ENCODE measurements around the gene R3HDM2. TPM values are rescaled to one million over a fixed set of nuclear protein-coding genes. Genes with fewer than 3 reads are reported as not detected.

R3HDM2 gene
- total and polyA plus RNA-seq, 7 experiments from 2014 or later, result 13.7 to 145 (median 111) TPM

DNA sequence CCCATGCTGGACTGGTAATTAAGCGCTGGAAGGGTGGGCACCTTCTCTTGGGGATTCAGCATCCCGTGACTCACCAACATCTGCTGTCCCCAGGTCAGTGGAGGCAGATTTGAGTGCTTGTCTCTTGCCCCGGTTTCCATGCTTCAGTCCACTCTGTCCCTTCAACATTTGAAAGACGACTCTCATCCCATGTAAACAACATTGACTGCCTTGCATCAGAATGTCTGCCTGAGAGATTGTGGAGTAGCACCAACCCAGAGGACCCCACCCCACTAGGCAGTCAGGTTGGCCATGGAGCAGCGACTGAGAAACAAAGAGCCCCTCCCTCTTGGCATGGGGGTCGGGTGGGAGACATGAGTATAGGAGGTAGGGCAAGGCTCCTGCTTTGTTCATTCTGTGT lies 174.9 kb downstream of the R3HDM2 start:
- H3K4me3 Mint-ChIP-seq, result no peak overlapping the region
- H3K27ac ChIP-seq (ENCODE audit: low read depth, low read length), result no peak overlapping the region
- peaks cover 5 to 47% (median 29%) of the 10 kb centered on the region in 5 donors for H3K36me3 Mint-ChIP-seq
- H3K9me3 ChIP-seq (ENCODE audit: control insufficient read depth in 2 of 3, low read length in 3 of 3), result no peaks in the 10 kb centered on the region
- no peak for ATAC-seq
- H3K27me3 ChIP-seq (ENCODE audit: control insufficient read depth in 2 of 2, insufficient read depth in 2 of 2, low read length in 2 of 2), result no peaks in the 10 kb centered on the region
- no peaks in the 10 kb centered on the region for H3K27me3 Mint-ChIP-seq
- intact Hi-C loops (cut with micrococcal nuclease), result no loop called here
- DNase-seq, result no peak
- H3K4me1 ChIP-seq (ENCODE audit: control insufficient read depth in 2 of 2, insufficient read depth in 2 of 2, low read length in 2 of 2), result no peaks in the 10 kb centered on the region
- ChIA-PET CTCF (no interaction called here), POLR2A (no interaction called here)
- no peaks in the 10 kb centered on the region for H3K4me1 Mint-ChIP-seq
- no peaks in the 10 kb centered on the region for H3K9me3 Mint-ChIP-seq
- H3K27ac Mint-ChIP-seq, result no peak overlapping the region
- H3K4me3 ChIP-seq (ENCODE audit: low read length), result no peak overlapping the region
- H3K36me3 ChIP-seq (ENCODE audit: control insufficient read depth in 2 of 3, insufficient read depth in 3 of 3, low read length in 3 of 3), result peaks cover 10 to 62% (median 38%) of the 10 kb centered on the region in 3 experiments

DNA sequence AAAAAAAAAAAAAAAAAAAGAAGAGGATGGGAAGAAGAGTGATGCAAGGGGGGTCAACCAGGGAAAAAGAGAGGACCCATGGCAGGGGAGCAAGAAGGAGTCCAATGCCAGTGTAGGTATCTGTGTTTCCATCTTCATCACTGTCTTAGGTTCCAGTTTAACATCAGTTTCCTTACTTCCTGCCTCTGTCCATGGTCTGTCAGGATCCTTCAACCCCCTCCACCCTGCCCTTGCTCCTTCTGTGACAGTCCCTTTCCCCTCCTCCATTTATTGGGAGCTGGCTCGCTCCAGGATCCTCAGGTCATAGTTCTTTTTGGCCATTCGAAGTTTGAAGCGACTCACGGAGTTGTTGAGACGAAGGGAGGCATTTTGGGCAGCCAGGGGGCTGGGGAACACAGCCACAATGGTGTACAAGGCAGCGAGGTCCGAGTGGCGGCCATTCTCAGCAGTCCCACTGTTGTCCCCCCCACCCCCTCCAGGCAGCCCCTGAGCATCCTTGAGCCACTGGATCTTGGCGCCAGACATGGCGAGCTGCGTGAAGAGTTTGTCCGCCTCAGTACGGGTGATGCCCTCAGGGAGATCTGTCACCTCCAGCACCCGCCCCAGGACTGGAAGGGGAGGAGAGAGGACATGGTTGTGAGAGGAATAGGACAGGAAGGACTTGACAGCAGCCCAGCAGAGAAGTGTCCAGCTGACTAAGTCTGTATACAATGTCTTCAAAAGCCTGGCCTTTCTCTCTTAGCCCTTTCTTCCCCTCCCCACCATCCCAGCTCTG lies 176.2 kb downstream of the R3HDM2 start:
- intact Hi-C loops (cut with micrococcal nuclease), result no loop called here
- Mint-ChIP-seq H3K4me1 (no peaks in the 10 kb centered on the region), H3K36me3 (peaks cover 0 to 39% (median 22%) of the 10 kb centered on the region in 5 donors), H3K4me3 (no peak overlapping the region), H3K9me3 (no peaks in the 10 kb centered on the region), H3K27ac (peak overlapping the region in 1 of 9 donors; percentile 16), H3K27me3 (no peaks in the 10 kb centered on the region)
- Histone ChIP-seq H3K4me1 (ENCODE audit: control insufficient read depth in 2 of 2, insufficient read depth in 2 of 2, low read length in 2 of 2) (no peaks in the 10 kb centered on the region), H3K36me3 (ENCODE audit: control insufficient read depth in 2 of 3, insufficient read depth in 3 of 3, low read length in 3 of 3) (peaks cover 10 to 50% (median 33%) of the 10 kb centered on the region in 3 experiments), H3K27ac (ENCODE audit: low read depth, low read length) (no peak overlapping the region), H3K4me3 (ENCODE audit: low read length) (no peak overlapping the region), H3K9me3 (ENCODE audit: control insufficient read depth in 2 of 3, low read length in 3 of 3) (no peaks in the 10 kb centered on the region), H3K27me3 (ENCODE audit: control insufficient read depth in 2 of 2, insufficient read depth in 2 of 2, low read length in 2 of 2) (no peaks in the 10 kb centered on the region)
- ChIA-PET POLR2A (no interaction called here), CTCF (interaction anchor here (0.7 to 1.2 kb wide), 2 partner anchors 32 to 466 kb away, joined by 3 to 4 read pairs; no protein-coding TSS in a partner anchor)
- ATAC-seq, result no peak
- no peak for DNase-seq

DNA sequence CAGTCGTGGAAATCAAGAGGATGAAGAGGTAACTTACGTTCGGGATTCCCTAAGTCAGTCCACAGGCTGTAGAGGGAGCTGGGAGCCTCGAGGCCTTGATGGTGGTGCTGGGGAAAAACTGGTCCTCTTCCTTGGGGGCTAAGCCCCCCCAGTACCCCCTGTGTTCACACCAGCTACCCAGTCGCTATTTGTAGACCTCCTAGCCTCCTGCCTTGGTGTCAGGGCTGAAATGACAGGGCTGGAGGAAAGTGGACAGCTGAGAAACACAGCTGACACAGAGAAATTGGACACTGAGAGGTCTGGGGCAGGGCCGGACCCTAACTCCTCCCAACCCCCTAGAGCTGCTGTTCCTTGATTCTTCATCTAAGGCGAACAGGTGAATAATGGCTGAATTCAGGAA lies 179.9 kb downstream of the R3HDM2 start, which contains the start of gene STAC3:
STAC3 (minus strand) TSS at position 232 of the 400 bp plus-strand sequence. CDS start 1,551 bp downstream, outside the sequence.
- ChIA-PET CTCF (interaction anchor here (0.6 to 1.1 kb wide), 4 partner anchors 8 to 143 kb away, joined by 3 to 4 read pairs (median 3); no protein-coding TSS in a partner anchor), POLR2A (interaction anchor here (0.6 kb wide), 1 partner anchor 8 kb away, joined by 3 read pairs; no protein-coding TSS in a partner anchor)
- peaks cover 0 to 2% (median 0%) of the 10 kb centered on the region in 11 donors for H3K9me3 Mint-ChIP-seq
- intact Hi-C loops (cut with micrococcal nuclease), result no loop called here
- H3K36me3 Mint-ChIP-seq, result peaks cover 0 to 19% (median 12%) of the 10 kb centered on the region in 5 donors
- peaks cover 0 to 15% (median 5%) of the 10 kb centered on the region in 3 experiments for H3K36me3 ChIP-seq (ENCODE audit: control insufficient read depth in 2 of 3, insufficient read depth in 3 of 3, low read length in 3 of 3)
- peaks cover 0 to 4% (median 0%) of the 10 kb centered on the region in 5 donors for H3K27me3 Mint-ChIP-seq
- ATAC-seq (no peak), DNase-seq (no peak)
- no peak within 1 kb of the TSS for H3K4me3 Mint-ChIP-seq
- no peak within 1 kb of the TSS for H3K4me3 ChIP-seq (ENCODE audit: low read length)
- peak within 1 kb of the TSS in 1 of 9 donors; percentile 41 for H3K27ac Mint-ChIP-seq
- H3K4me1 ChIP-seq (ENCODE audit: control insufficient read depth in 2 of 2, insufficient read depth in 2 of 2, low read length in 2 of 2), result no peaks in the 10 kb centered on the region
- peaks cover 0 to 9% (median 6%) of the 10 kb centered on the region in 7 donors for H3K4me1 Mint-ChIP-seq
- no peak within 1 kb of the TSS for H3K27ac ChIP-seq (ENCODE audit: low read depth, low read length)
- no peaks in the 10 kb centered on the region for H3K9me3 ChIP-seq (ENCODE audit: control insufficient read depth in 2 of 3, low read length in 3 of 3)
- H3K27me3 ChIP-seq (ENCODE audit: control insufficient read depth in 2 of 2, insufficient read depth in 2 of 2, low read length in 2 of 2), result no peaks in the 10 kb centered on the region

DNA sequence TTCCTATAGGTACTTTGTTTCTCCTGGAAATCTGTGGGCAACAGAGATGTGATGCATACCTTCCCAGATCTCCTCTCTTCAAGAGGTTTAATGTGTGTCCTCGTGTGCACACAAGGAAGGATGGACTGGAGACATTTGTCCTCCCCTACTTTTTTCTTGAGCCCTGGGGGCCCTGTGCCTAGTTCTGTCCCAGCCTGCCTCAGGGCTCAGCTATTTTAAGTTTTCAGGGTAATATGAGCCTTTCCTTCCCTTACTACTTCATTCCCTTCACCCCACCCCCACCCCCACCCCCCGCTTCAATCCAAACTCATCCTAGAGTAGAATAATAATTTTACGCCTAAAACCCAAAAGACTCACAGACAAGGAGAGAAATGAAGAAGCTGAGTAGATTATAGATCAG lies 180.3 kb downstream of the R3HDM2 start:
- DNase-seq (no peak), ATAC-seq (no peak)
- no peaks in the 10 kb centered on the region for H3K9me3 ChIP-seq (ENCODE audit: control insufficient read depth in 2 of 3, low read length in 3 of 3)
- peaks cover 0 to 16% (median 8%) of the 10 kb centered on the region in 5 donors for H3K36me3 Mint-ChIP-seq
- no peak overlapping the region for H3K4me3 Mint-ChIP-seq
- H3K27ac Mint-ChIP-seq, result no peak overlapping the region
- H3K27ac ChIP-seq (ENCODE audit: low read depth, low read length), result no peak overlapping the region
- POLR2A ChIA-PET, result no interaction called here
- no peak overlapping the region for H3K4me3 ChIP-seq (ENCODE audit: low read length)
- H3K4me1 Mint-ChIP-seq, result peaks cover 0 to 9% (median 6%) of the 10 kb centered on the region in 7 donors
- H3K9me3 Mint-ChIP-seq, result peaks cover 0 to 2% (median 0%) of the 10 kb centered on the region in 11 donors
- H3K27me3 ChIP-seq (ENCODE audit: control insufficient read depth in 2 of 2, insufficient read depth in 2 of 2, low read length in 2 of 2), result no peaks in the 10 kb centered on the region
- intact Hi-C loops (cut with micrococcal nuclease), result no loop called here
- peaks cover 0 to 11% (median 3%) of the 10 kb centered on the region in 3 experiments for H3K36me3 ChIP-seq (ENCODE audit: control insufficient read depth in 2 of 3, insufficient read depth in 3 of 3, low read length in 3 of 3)
- H3K27me3 Mint-ChIP-seq, result peaks cover 0 to 4% (median 0%) of the 10 kb centered on the region in 5 donors
- no peaks in the 10 kb centered on the region for H3K4me1 ChIP-seq (ENCODE audit: control insufficient read depth in 2 of 2, insufficient read depth in 2 of 2, low read length in 2 of 2)
- CTCF ChIA-PET, result interaction anchor here (0.6 to 1.3 kb wide), 5 partner anchors 8 to 142 kb away, joined by 3 to 4 read pairs (median 3); partner anchors contain the start of gene SHMT2

DNA sequence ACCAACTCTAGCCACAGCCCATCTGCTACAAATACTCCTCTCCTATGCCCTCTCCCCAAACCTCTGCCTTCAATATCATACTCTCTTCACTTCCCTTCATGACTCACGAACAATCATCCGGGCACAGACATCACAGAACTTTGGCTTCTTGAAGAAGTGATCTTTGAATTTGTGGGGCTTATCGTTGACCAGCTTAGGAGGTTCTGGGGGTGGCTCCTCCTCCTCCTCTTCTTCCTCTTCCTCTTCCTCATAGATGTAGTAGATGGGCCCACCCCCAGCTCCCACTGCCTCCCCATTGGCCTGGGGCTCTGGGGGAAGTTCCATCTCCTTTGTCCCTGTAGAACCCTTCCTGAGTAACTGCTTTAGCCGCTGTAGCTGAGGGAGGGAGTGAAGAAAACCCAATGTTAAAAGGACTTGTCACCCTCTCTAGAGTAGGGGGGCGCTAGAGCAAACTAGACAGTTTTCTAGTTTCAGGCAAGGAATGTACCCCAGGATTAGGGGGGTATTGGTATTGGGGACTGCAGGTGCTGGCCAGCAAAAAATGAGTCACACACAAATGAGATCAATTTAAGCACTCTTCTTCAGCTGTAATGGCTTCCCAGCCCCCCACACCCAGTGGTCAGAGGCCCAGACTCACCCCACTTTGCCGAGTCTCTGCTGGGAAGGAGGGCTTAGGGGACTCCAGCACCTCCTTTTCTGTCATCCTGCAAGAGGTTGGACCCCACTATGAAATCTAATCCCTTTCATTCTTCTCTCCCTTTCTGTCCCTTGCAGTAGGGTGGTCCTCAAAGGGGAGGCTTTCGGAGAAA lies 181.7 kb downstream of the R3HDM2 start:
- no peaks in the 10 kb centered on the region for H3K36me3 ChIP-seq (ENCODE audit: control insufficient read depth in 2 of 3, insufficient read depth in 3 of 3, low read length in 3 of 3)
- H3K4me3 ChIP-seq (ENCODE audit: low read length), result no peak overlapping the region
- peaks cover 0 to 13% (median 5%) of the 10 kb centered on the region in 5 donors for H3K27me3 Mint-ChIP-seq
- ATAC-seq (peak; percentile 72), DNase-seq (no peak)
- H3K9me3 Mint-ChIP-seq, result peaks cover 0 to 2% (median 0%) of the 10 kb centered on the region in 11 donors
- H3K4me1 Mint-ChIP-seq, result peaks cover 2 to 11% (median 7%) of the 10 kb centered on the region in 7 donors
- ChIA-PET CTCF (interaction anchor here (1.3 to 1.5 kb wide), 2 partner anchors 20 to 35 kb away, joined by 3 to 4 read pairs; partner anchors contain the start of gene SHMT2), POLR2A (interaction anchor here (0.6 kb wide), 1 partner anchor 369 kb away, joined by 3 read pairs; no protein-coding TSS in a partner anchor)
- no peak overlapping the region for H3K27ac ChIP-seq (ENCODE audit: low read depth, low read length)
- no peaks in the 10 kb centered on the region for H3K9me3 ChIP-seq (ENCODE audit: control insufficient read depth in 2 of 3, low read length in 3 of 3)
- intact Hi-C loops (cut with micrococcal nuclease), result loop anchor here in 1 of 2 donors (10.0 kb wide), 1 partner anchor 376 kb away; no protein-coding TSS in a partner anchor
- peak overlapping the region in 1 of 10 donors; percentile 60 for H3K4me3 Mint-ChIP-seq
- H3K27me3 ChIP-seq (ENCODE audit: control insufficient read depth in 2 of 2, insufficient read depth in 2 of 2, low read length in 2 of 2), result no peaks in the 10 kb centered on the region
- peak overlapping the region in 1 of 9 donors; percentile 27 for H3K27ac Mint-ChIP-seq
- H3K36me3 Mint-ChIP-seq, result peaks cover 0 to 13% (median 4%) of the 10 kb centered on the region in 5 donors
- no peaks in the 10 kb centered on the region for H3K4me1 ChIP-seq (ENCODE audit: control insufficient read depth in 2 of 2, insufficient read depth in 2 of 2, low read length in 2 of 2)

DNA sequence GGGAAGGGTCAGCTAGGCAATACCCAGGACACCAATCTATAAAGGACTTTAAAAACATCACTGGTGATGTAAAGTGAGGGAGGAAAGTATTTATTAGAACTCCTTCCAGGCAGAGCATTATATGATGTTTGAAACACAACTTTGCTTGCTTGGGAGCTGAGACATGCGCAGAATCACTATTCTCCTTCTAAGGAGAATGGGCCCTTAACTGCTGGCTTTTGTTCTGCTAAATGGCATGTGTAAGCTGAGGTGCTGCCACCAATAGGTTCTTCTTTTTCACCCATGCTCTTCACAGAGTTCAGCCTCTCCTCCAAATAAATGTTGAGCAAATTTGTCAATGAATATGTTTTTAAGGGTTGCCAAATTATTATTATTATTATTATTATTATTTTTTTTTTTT lies 183.8 kb downstream of the R3HDM2 start:
- CTCF ChIA-PET, result interaction anchor here (0.6 to 11.8 kb wide), 3 partner anchors 33 to 268 kb away, joined by 3 to 156 read pairs (median 5); partner anchors contain the start of gene NXPH4
- DNase-seq (no peak), ATAC-seq (no peak)
- no peaks in the 10 kb centered on the region for H3K9me3 ChIP-seq (ENCODE audit: control insufficient read depth in 2 of 3, low read length in 3 of 3)
- no peak overlapping the region for H3K27ac Mint-ChIP-seq
- no peak overlapping the region for H3K4me3 Mint-ChIP-seq
- H3K36me3 ChIP-seq (ENCODE audit: control insufficient read depth in 2 of 3, insufficient read depth in 3 of 3, low read length in 3 of 3), result no peaks in the 10 kb centered on the region
- peaks cover 0 to 2% (median 0%) of the 10 kb centered on the region in 11 donors for H3K9me3 Mint-ChIP-seq
- POLR2A ChIA-PET, result no interaction called here
- intact Hi-C loops (cut with micrococcal nuclease), result loop anchor here in 1 of 2 donors (10.0 kb wide), 1 partner anchor 378 kb away; no protein-coding TSS in a partner anchor
- H3K36me3 Mint-ChIP-seq, result peaks cover 0 to 5% (median 4%) of the 10 kb centered on the region in 5 donors
- peaks cover 17 to 27% (median 22%) of the 10 kb centered on the region in 7 donors for H3K4me1 Mint-ChIP-seq
- H3K27ac ChIP-seq (ENCODE audit: low read depth, low read length), result no peak overlapping the region
- H3K27me3 Mint-ChIP-seq, result peaks cover 13 to 27% (median 18%) of the 10 kb centered on the region in 5 donors
- peaks cover 1 to 4% of the 10 kb centered on the region in 2 donors for H3K27me3 ChIP-seq (ENCODE audit: control insufficient read depth in 2 of 2, insufficient read depth in 2 of 2, low read length in 2 of 2)
- H3K4me1 ChIP-seq (ENCODE audit: control insufficient read depth in 2 of 2, insufficient read depth in 2 of 2, low read length in 2 of 2), result peaks cover 14 to 20% of the 10 kb centered on the region in 2 donors
- H3K4me3 ChIP-seq (ENCODE audit: low read length), result no peak overlapping the region

Data from naive thymus-derived CD4-positive, alpha-beta T cell (primary cell).